Activated naive CD8-positive, alpha-beta T cell treated with anti-CD3 and anti-CD28 coated beads, Interleukin-2, amount 50 U/mL, for 24 hours (primary cell): ENCODE results near the gene TOM1.
"Not testable (repeated sequence)": the region's sequence is repeated elsewhere in the genome, so short reads cannot be mapped to it uniquely, and the experiment has no call there.

Experiments
- ATAC-seq: fragments of 150-1000 bp; cut with Tn5 transposase; one replicate; pipeline ENCODE4 v1.10.0; 2021
- DNase-seq: peaks from one replicate; pipeline ENCODE4 v3.0.0; 2021
- H3K27ac Mint-ChIP-seq: one replicate; pipeline ENCODE4 v1.8.0; 2021; ENCODE audit warnings: mild to moderate bottlenecking, mixed read lengths
- H3K27me3 Mint-ChIP-seq: one replicate; pipeline ENCODE4 v1.8.0; 2021; ENCODE audit warnings: mixed read lengths
- H3K36me3 Mint-ChIP-seq: one replicate; pipeline ENCODE4 v1.8.0; 2021; ENCODE audit warnings: low read depth, mixed read lengths
- H3K4me1 Mint-ChIP-seq: one replicate; pipeline ENCODE4 v1.8.0; 2021; ENCODE audit warnings: mixed read lengths
- H3K4me3 Mint-ChIP-seq: one replicate; pipeline ENCODE4 v1.8.0; 2021; ENCODE audit warnings: mild to moderate bottlenecking, moderate library complexity, mixed read lengths
- H3K9me3 Mint-ChIP-seq: one replicate; pipeline ENCODE4 v1.8.0; 2021; ENCODE audit warnings: mixed read lengths

The TOM1 gene

DNA sequence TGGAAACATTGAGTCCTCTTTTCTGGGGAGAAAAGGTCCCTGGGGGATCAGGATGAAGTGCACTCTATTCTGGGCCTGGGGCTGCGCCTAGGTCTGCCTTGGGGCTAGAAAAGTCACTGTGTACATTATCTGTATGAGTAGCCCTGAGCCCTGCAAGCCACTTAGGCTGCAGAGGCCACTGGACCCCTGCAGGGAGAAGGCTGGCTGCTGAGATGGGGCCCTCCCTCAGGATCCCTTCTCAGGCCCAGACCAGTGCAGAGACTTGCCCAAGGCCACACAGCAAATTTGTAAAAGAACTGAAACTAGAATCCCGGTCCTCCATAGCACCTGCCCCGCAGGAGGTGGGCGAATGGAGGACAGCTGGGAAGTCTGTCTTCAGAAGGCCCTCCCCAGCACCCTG is 54.4 kb downstream of the TOM1 start:
- no peak overlapping the region for H3K4me3 Mint-ChIP-seq
- no peak overlapping the region for H3K27ac Mint-ChIP-seq

GRCh38 chr22:35357883-35358621 is 58.4 kb downstream of the TOM1 start:
- DNase-seq (no peak), ATAC-seq (no peak)
- Mint-ChIP-seq H3K4me1 (peaks cover 20% of the 10 kb centered on the region), H3K27me3 (peaks cover 18% of the 10 kb centered on the region), H3K9me3 (no peaks in the 10 kb centered on the region), H3K36me3 (no peaks in the 10 kb centered on the region), H3K27ac (no peak overlapping the region), H3K4me3 (no peak overlapping the region)

More for the DNA sequence above, 54.4 kb downstream of the TOM1 start:
- Mint-ChIP-seq H3K27me3 (peaks cover 23% of the 10 kb centered on the region), H3K9me3 (no peaks in the 10 kb centered on the region), H3K4me1 (peaks cover 42% of the 10 kb centered on the region), H3K36me3 (no peaks in the 10 kb centered on the region)
- DNase-seq (no peak), ATAC-seq (no peak)

DNA sequence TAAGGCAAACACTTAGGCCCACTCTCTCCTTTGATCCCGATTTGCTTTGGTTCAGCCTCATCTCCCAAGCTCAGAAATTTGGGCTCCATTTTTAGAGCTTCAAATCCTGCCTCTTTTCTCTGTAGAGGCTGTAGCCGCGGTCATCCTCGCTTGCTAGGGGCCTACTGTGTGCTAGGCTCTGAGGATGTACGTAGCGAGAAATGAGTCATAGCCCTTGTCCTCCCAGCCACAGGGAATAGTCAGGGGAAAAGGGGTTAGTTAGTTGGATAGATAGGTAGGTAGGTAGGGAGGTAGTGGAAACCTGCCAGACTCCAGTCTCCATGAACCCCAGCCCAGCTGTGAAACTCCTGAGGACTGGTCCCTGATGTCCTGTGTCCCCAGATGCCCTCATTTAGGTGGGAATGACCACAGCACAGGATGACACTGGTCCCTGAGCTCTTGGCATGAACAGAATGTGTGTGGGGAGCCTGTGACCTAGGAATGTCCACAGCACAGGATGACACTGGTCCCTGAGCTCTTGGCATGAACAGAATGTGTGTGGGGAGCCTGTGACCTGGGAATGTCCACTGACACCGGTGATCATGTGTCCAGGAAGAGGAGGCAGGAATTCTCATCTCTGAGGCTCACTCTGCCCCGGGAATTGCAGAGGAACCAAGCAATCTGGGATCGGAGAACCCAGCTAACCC is 59.8 kb downstream of the TOM1 start:
- Mint-ChIP-seq H3K4me1 (peaks cover 10% of the 10 kb centered on the region), H3K9me3 (no peaks in the 10 kb centered on the region), H3K27ac (no peak overlapping the region), H3K36me3 (no peaks in the 10 kb centered on the region), H3K4me3 (no peak overlapping the region), H3K27me3 (peaks cover 18% of the 10 kb centered on the region)
- DNase-seq (no peak), ATAC-seq (no peak)

DNA sequence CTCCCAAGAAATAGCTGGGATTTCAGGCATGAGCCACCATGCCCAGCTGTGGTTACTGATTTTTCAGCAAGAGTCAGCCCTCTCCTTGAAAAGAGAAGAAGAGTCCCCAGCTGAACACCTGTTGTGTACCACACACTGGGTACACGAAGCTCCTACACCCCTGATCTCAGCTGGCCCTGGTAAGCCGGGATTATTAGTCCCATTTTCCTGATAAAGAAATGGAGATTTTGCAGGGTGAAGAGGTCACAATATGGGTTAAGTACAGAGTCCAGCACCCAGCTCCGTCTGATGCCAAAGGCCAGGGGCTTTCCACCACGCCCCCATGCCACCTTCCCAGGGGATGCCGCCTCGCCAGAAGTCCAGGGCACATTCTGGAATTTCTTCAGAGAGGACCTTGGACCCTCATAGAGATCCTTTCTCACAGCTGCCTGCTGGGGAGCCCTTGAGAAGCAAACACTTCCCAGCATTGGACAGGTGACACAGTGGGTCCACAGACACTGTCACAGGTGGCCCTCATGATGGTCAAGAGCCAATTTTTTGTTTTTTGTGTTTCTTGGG is 61.4 kb downstream of the TOM1 start:
- Mint-ChIP-seq H3K9me3 (no peaks in the 10 kb centered on the region), H3K4me3 (no peak overlapping the region), H3K27me3 (peaks cover 15% of the 10 kb centered on the region), H3K36me3 (no peaks in the 10 kb centered on the region), H3K4me1 (peaks cover 4% of the 10 kb centered on the region), H3K27ac (no peak overlapping the region)
- ATAC-seq (no peak), DNase-seq (no peak)

DNA sequence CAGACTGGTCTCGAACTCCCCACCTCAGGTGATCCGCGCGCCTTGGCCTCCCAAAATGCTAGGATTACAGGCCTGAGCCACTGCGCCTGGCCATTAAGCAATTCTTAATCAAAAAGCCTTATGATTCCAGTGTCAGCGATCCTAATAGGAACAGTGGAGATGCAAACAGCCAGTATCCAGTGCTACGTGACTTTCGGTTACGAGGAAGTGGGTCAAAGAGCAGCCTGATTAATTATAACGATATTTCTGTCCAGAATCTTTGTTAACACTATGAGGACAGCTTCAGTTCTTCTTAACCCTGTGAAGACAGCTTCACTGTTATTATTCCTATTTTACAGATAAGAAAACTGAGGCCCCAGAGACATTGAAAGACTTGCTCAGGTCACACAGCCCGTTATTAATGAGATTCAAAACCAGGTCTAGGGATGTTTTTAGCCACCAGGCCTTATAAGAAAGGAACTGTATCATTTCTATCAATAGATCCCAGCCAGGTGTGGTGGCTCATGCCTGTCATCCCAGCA is 63.9 kb downstream of the TOM1 start:
- peaks cover 12% of the 10 kb centered on the region for H3K27me3 Mint-ChIP-seq
- ATAC-seq, result no peak
- no peaks in the 10 kb centered on the region for H3K9me3 Mint-ChIP-seq

DNA sequence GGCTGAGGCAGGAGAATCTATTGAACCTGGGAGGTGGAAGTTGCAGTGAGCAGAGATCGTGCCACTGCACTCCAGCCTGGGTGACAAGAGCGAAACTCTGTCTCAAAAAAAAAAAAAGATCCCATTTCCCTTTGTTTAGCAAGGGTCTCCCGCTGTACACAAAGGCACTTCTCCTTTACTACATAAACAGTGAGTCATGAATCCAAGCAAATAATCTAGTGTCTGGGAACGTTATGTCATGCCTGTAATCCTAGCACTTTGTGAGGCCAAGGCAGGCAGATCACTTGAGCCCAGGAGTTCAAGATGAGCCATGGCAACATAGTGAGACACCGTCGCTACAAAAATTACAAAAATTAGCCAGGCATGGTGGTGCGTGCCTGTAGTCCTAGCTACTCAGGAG is 64.5 kb downstream of the TOM1 start:
- not testable (repeated sequence) for ATAC-seq, H3K9me3 Mint-ChIP-seq, H3K36me3 Mint-ChIP-seq, H3K4me3 Mint-ChIP-seq, DNase-seq, H3K27ac Mint-ChIP-seq, H3K4me1 Mint-ChIP-seq
- peaks cover 15% of the 10 kb centered on the region for H3K27me3 Mint-ChIP-seq

More for the DNA sequence above, 63.9 kb downstream of the TOM1 start:
- Mint-ChIP-seq H3K4me1 (peaks cover 3% of the 10 kb centered on the region), H3K36me3 (no peaks in the 10 kb centered on the region), H3K4me3 (no peak overlapping the region), H3K27ac (no peak overlapping the region)
- DNase-seq, result no peak

GRCh38 chr22:35367331-35367886 is 67.7 kb downstream of the TOM1 start:
- Mint-ChIP-seq H3K4me3 (no peak overlapping the region), H3K9me3 (no peaks in the 10 kb centered on the region), H3K36me3 (no peaks in the 10 kb centered on the region), H3K27ac (no peak overlapping the region), H3K27me3 (peaks cover 30% of the 10 kb centered on the region), H3K4me1 (peaks cover 13% of the 10 kb centered on the region)
- ATAC-seq, result peak; percentile 50
- DNase-seq, result no peak

- Mint-ChIP-seq H3K27me3 (peaks cover 30% of the 10 kb centered on the region), H3K4me1 (peaks cover 13% of the 10 kb centered on the region), H3K9me3 (no peaks in the 10 kb centered on the region), H3K27ac (no peak overlapping the region), H3K36me3 (no peaks in the 10 kb centered on the region), H3K4me3 (no peak overlapping the region)
- DNase-seq, result no peak
- ATAC-seq, result no peak
Measured at GRCh38 chr22:35368386-35368785, 68.7 kb downstream of the TOM1 start.

GRCh38 chr22:35369996-35370395 is 70.3 kb downstream of the TOM1 start:
- Mint-ChIP-seq H3K9me3 (no peaks in the 10 kb centered on the region), H3K27ac (no peak overlapping the region), H3K4me1 (peaks cover 13% of the 10 kb centered on the region), H3K27me3 (peaks cover 29% of the 10 kb centered on the region), H3K36me3 (no peaks in the 10 kb centered on the region), H3K4me3 (no peak overlapping the region)
- DNase-seq, result no peak
- no peak for ATAC-seq

- ATAC-seq (no peak), DNase-seq (no peak)
- no peaks in the 10 kb centered on the region for H3K9me3 Mint-ChIP-seq
- no peak overlapping the region for H3K27ac Mint-ChIP-seq
- H3K4me3 Mint-ChIP-seq, result no peak overlapping the region
- H3K36me3 Mint-ChIP-seq, result no peaks in the 10 kb centered on the region
- peaks cover 23% of the 10 kb centered on the region for H3K4me1 Mint-ChIP-seq
- peaks cover 18% of the 10 kb centered on the region for H3K27me3 Mint-ChIP-seq
Measured at GRCh38 chr22:35373781-35374180, 74.1 kb downstream of the TOM1 start.

GRCh38 chr22:35375031-35375430 is 75.3 kb downstream of the TOM1 start:
- no peak overlapping the region for H3K27ac Mint-ChIP-seq
- H3K4me1 Mint-ChIP-seq, result peaks cover 23% of the 10 kb centered on the region
- no peaks in the 10 kb centered on the region for H3K36me3 Mint-ChIP-seq
- no peak for DNase-seq
- ATAC-seq, result no peak
- H3K9me3 Mint-ChIP-seq, result no peaks in the 10 kb centered on the region
- H3K4me3 Mint-ChIP-seq, result no peak overlapping the region
- H3K27me3 Mint-ChIP-seq, result peaks cover 14% of the 10 kb centered on the region

DNA sequence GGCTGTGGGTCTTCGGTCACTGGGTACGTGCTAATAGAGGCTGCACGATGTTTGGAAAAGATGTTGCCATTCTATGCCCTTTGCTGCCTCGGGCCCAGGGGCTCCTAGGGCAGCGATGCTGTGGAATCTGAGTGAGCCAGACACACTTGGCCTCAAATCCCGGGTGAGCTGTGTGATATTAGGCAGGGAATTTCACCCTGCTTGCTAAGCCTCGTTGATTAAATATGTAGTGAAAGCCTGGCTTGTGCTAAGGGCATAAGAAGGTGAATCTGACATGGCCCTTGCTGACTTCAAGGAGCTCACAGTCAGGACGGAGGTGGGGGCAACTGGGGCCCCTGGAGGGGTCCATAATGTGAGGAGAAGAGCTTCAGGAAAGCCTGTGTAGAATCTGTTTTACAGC is 75.8 kb downstream of the TOM1 start:
- H3K4me1 Mint-ChIP-seq, result peaks cover 23% of the 10 kb centered on the region
- H3K27ac Mint-ChIP-seq, result no peak overlapping the region
- H3K9me3 Mint-ChIP-seq, result no peaks in the 10 kb centered on the region
- no peak overlapping the region for H3K4me3 Mint-ChIP-seq
- DNase-seq (no peak), ATAC-seq (no peak)
- peaks cover 17% of the 10 kb centered on the region for H3K27me3 Mint-ChIP-seq
- no peaks in the 10 kb centered on the region for H3K36me3 Mint-ChIP-seq

DNA sequence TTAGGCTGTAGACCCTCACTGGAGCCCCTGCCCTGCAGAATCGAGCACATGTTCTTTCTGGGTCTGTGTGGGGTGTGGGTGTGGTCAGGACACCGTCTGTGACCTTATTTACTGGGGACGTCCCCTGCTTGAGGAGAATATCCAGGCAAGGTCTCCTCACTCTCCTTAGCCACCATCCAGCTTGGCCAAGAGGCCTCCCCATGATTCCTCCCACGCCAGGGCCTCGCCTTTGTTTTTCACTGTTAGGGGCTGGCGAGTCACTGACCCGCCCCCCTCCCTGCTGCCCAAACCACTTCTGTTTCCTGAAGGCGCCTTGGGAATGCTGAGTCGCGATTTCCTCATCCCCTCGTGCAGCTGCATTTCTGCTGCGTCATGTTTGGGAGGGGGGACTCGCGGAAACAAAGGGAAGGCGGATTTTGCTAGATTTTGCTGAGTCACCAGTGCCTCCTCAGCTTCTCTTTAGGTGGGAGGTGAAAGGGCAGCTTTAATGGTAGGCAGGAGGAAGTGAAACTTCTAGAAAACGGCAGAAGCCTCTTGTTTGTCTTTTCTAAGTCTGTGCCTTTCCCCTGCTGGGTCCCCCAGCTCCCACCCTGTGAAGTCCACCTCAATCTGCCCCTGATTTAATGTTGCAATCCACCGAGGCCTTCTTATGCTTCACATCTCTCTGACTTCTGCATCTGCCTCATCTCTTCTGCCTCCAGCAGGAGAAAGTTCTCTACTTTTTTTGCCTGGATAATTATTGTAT is 77.2 kb downstream of the TOM1 start:
- Mint-ChIP-seq H3K27ac (peak overlapping the region; percentile 33), H3K9me3 (no peaks in the 10 kb centered on the region), H3K4me1 (peaks cover 22% of the 10 kb centered on the region), H3K27me3 (peaks cover 20% of the 10 kb centered on the region), H3K36me3 (no peaks in the 10 kb centered on the region), H3K4me3 (peak overlapping the region; percentile 17)
- DNase-seq (peak; percentile 53), ATAC-seq (peak; percentile 17)

DNA sequence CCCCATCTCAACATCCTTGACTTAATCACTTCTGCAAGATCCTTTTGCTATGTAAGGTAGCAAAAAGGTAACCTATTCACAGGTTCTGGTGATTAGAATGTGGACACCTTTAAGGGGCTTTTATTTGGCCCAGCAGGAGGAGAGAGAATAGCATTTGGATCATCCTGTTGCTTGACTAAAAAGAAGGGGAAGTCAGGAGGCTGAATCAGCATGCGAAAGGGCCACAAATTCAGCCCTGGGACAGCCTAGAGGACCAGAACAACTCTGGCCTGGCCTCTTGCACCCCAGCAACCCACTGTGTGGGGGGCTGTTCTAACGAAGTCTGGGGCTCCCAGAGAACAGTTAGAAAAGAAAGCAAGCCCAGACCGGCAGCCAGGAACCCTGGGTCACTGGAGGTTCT is 78.0 kb downstream of the TOM1 start:
- ATAC-seq, result no peak

More for the DNA sequence above, 78.0 kb downstream of the TOM1 start:
- no peaks in the 10 kb centered on the region for H3K36me3 Mint-ChIP-seq
- no peak for DNase-seq
- peaks cover 23% of the 10 kb centered on the region for H3K27me3 Mint-ChIP-seq
- H3K9me3 Mint-ChIP-seq, result no peaks in the 10 kb centered on the region
- peaks cover 19% of the 10 kb centered on the region for H3K4me1 Mint-ChIP-seq
- peak overlapping the region; percentile 33 for H3K27ac Mint-ChIP-seq
- H3K4me3 Mint-ChIP-seq, result no peak overlapping the region
